IMR-90 (cell line): ENCODE results near the gene ULK1. TPM values are rescaled to one million over a fixed set of nuclear protein-coding genes. Genes with fewer than 3 reads are reported as not detected.

ENCODE experiments used
- ATAC-seq: fragments of 200-7000 bp; cut with Tn5 transposase; 2 replicates; pipeline ENCODE4 v1.9.1; 2020; ENCODE audit warnings: low read depth, mild to moderate bottlenecking, moderate library complexity
- BruUV-seq: library from RNA; stranded (reverse); fragments of 400-500 nt; replicated peaks from 2 replicates; lab custom pipeline; 2021; lab: Mats Ljungman, UMichigan
- CTCF ChIA-PET: fragments of 300-600 bp; formaldehyde crosslinking; extraction: SDS; loops from one replicate; lab custom pipeline; 2021; ENCODE audit warnings: antibody characterized with exemption; lab: Yijun Ruan, JAX
- POLR2A ChIA-PET: fragments of 300-600 bp; sonication (Branson Sonifier 250); formaldehyde crosslinking; loops from one replicate; lab custom pipeline; 2022; ENCODE audit warnings: antibody characterized with exemption; ENCODE audit not compliant: unreplicated experiment; lab: Charles Lee
- DNase-seq: peaks from one replicate; pipeline ENCODE4 v3.0.0; 2013
- H2AFZ ChIP-seq: replicated peaks from 2 replicates; pipeline ENCODE3; 2013; ENCODE audit warnings: low read length, mild to moderate bottlenecking; ENCODE audit not compliant: poor library complexity
- H2AK5ac ChIP-seq: 2 replicates; pipeline ENCODE4 v1.6.1; 2013; ENCODE audit warnings: low read depth, low read length, inconsistent platforms
- H2AK9ac ChIP-seq: replicated peaks from 2 replicates; pipeline ENCODE3; 2013; ENCODE audit warnings: mild to moderate bottlenecking, low read depth, low read length, moderate library complexity; ENCODE audit not compliant: poor library complexity
- H2BK120ac ChIP-seq: 2 replicates; pipeline ENCODE4 v1.6.1; 2013; ENCODE audit warnings: low read depth, low read length, inconsistent platforms
- H2BK15ac ChIP-seq: 3 replicates; pipeline ENCODE4 v1.6.1; 2013; ENCODE audit warnings: low read depth, low read length, inconsistent platforms
- H2BK20ac ChIP-seq: 2 replicates; pipeline ENCODE4 v1.6.1; 2013; ENCODE audit warnings: low read depth, mild to moderate bottlenecking, inconsistent platforms, low read length, moderate library complexity
- H2BK5ac ChIP-seq: 2 replicates; pipeline ENCODE4 v1.6.1; 2013; ENCODE audit warnings: mild to moderate bottlenecking, low read depth, low read length, inconsistent platforms; ENCODE audit not compliant: poor library complexity, severe bottlenecking
- H3K14ac ChIP-seq: replicated peaks from 2 replicates; pipeline ENCODE4 v1.6.1; 2013; ENCODE audit warnings: low read depth, low read length, inconsistent platforms
- H3K18ac ChIP-seq: 2 replicates; pipeline ENCODE4 v1.6.1; 2013; ENCODE audit warnings: low read depth, low read length, control low read depth
- H3K23ac ChIP-seq: 2 replicates; pipeline ENCODE4 v1.6.1; 2013; ENCODE audit warnings: low read depth, low read length, inconsistent platforms
- H3K27ac ChIP-seq: 2 replicates; pipeline ENCODE4 v1.5.1; 2013; ENCODE audit warnings: mild to moderate bottlenecking, control low read depth, low read length; ENCODE audit not compliant: insufficient read depth
- H3K27me3 ChIP-seq: 2 replicates; pipeline ENCODE4 v1.6.1; 2013; ENCODE audit warnings: low read length; ENCODE audit not compliant: control insufficient read depth, insufficient read depth
- H3K36me3 ChIP-seq: 2 replicates; pipeline ENCODE4 v1.6.1; 2013; ENCODE audit warnings: low read length, mixed read lengths; ENCODE audit not compliant: control insufficient read depth, insufficient read depth
- H3K4ac ChIP-seq: 2 replicates; pipeline ENCODE4 v1.6.1; 2013; ENCODE audit warnings: low read depth, low read length, inconsistent platforms
- H3K4me1 ChIP-seq: 2 replicates; pipeline ENCODE4 v1.6.1; 2013; ENCODE audit warnings: low read length, mixed read lengths; ENCODE audit not compliant: control insufficient read depth, insufficient read depth
- H3K4me2 ChIP-seq: 2 replicates; pipeline ENCODE4 v1.6.1; 2013; ENCODE audit warnings: low read depth, mild to moderate bottlenecking, control low read depth, low read length, moderate library complexity
- H3K4me3 ChIP-seq: 2 replicates; pipeline ENCODE4 v1.5.1; 2013; ENCODE audit warnings: low read depth, mild to moderate bottlenecking, control low read depth, low read length, moderate library complexity; ENCODE audit not compliant: insufficient read depth
- H3K56ac ChIP-seq: 2 replicates; pipeline ENCODE4 v1.6.1; 2013; ENCODE audit warnings: low read length, inconsistent platforms; ENCODE audit not compliant: insufficient read depth; ENCODE audit errors: extremely low read depth
- H3K79me1 ChIP-seq, 2 experiments: 2 replicates each; pipeline ENCODE4 v1.6.1; 2013; ENCODE audit warnings: low read length in 2 of 2, inconsistent platforms in 1 of 2, low read depth in 1 of 2
- H3K9ac ChIP-seq: 2 replicates; pipeline ENCODE4 v1.6.1; 2013; ENCODE audit warnings: low read depth, low read length, control low read depth
- H3K9me1 ChIP-seq: 2 replicates; pipeline ENCODE4 v1.6.1; 2013; ENCODE audit warnings: low read length, inconsistent platforms; ENCODE audit not compliant: insufficient read depth
- H3K9me3 ChIP-seq: 2 replicates; pipeline ENCODE4 v1.6.1; 2013; ENCODE audit warnings: low read length; ENCODE audit not compliant: control insufficient read depth, insufficient read depth
- H4K20me1 ChIP-seq: 2 replicates; pipeline ENCODE4 v1.6.1; 2013; ENCODE audit warnings: low read length, inconsistent platforms; ENCODE audit not compliant: insufficient read depth
- H4K5ac ChIP-seq: 2 replicates; pipeline ENCODE4 v1.6.1; 2013; ENCODE audit warnings: mild to moderate bottlenecking, low read depth, low read length, control low read depth
- H4K8ac ChIP-seq, 2 experiments: 2 replicates each; pipeline ENCODE4 v1.6.1; 2013; ENCODE audit warnings: low read depth in 2 of 2, low read length in 2 of 2, control low read depth in 1 of 2, inconsistent platforms in 1 of 2
- H4K91ac ChIP-seq: 2 replicates; pipeline ENCODE4 v1.6.1; 2013; ENCODE audit warnings: low read depth, low read length, inconsistent platforms; ENCODE audit not compliant: insufficient read depth
- ELK1 ChIP-seq: fragments of 150-350 bp; IDR thresholded peaks from 2 replicates; pipeline ENCODE4 v1.6.1; 2016; ENCODE audit warnings: low read depth, mild to moderate bottlenecking, low read length, moderate library complexity, borderline replicate concordance
- FOS ChIP-seq: fragments of 150-350 bp; IDR thresholded peaks from 2 replicates; pipeline ENCODE4 v1.6.1; 2016; ENCODE audit warnings: low read depth, low read length
- MAZ ChIP-seq: IDR thresholded peaks from 2 replicates; pipeline ENCODE4 v1.6.1; 2012; ENCODE audit warnings: low read depth, mild to moderate bottlenecking, low read length, improper control_type of control experiment, moderate library complexity, borderline replicate concordance
- RAD21 ChIP-seq: IDR thresholded peaks from 2 replicates; pipeline ENCODE4 v1.6.1; 2012; ENCODE audit warnings: low read length, improper control_type of control experiment
- WGBS, 2 experiments: methylation state at CpG; one replicate each; pipeline versions ENCODE4 v1.1.5 to v1.1.7; 2013; ENCODE audit warnings: missing lambda C conversion rate in 2 of 2; ENCODE audit not compliant: insufficient read length in 1 of 2; ENCODE audit errors: extremely low coverage in 2 of 2; 5-methylcytosine and 5-hydroxymethylcytosine counted together
- dilution Hi-C: fragments of 300-500 bp; cut with HindIII; formaldehyde crosslinking; loops from one replicate; pipeline ENCODE4 v1.14.3; 2018; ENCODE audit warnings: low sequenced_read_pairs; ENCODE audit not compliant: unreplicated experiment
- in situ Hi-C: fragments of 300-500 bp; cut with MboI; formaldehyde crosslinking; loops from 3 replicates; pipeline ENCODE4 v1.14.3; 2019; ENCODE audit warnings: low sequenced_read_pairs, inconsistent platforms, mixed read lengths
- intact Hi-C: fragments of 100-400 bp; cut with micrococcal nuclease; formaldehyde crosslinking; loops from 2 replicates; pipeline ENCODE4 v1.10.0; 2022
- polyA plus RNA-seq, 3 experiments: library from polyadenylated mRNA; depleted of rRNA; stranded (reverse); fragments of >200 nt; gene quantifications; 2 replicates each; pipeline ENCODE4 v1.2.3, GENCODE V29; 2012; ENCODE audit warnings: low replicate concordance in 1 of 3
- total RNA-seq: library from RNA; depleted of rRNA; stranded (reverse); fragments of >200 nt; gene quantifications from 2 replicates; pipeline ENCODE4 v1.2.3, GENCODE V29; 2012

Gene ULK1
- total and polyA plus RNA-seq, 2 of the 4 experiments (the other 2 are of a cell fraction): 1.8 to 19.2 TPM

GRCh38 chr12:131855521-131856142 lies 38.8 kb upstream of the ULK1 start:
- Histone ChIP-seq H3K4ac (no peak overlapping the region), H2BK15ac (no peak overlapping the region), H4K91ac (no peak overlapping the region), H4K8ac (no peak overlapping the region), H2AK9ac (no peak overlapping the region), H3K56ac (no peak overlapping the region), H3K9me3 (no peaks in the 10 kb centered on the region), H4K5ac (no peak overlapping the region), H3K4me1 (peaks cover 9% of the 10 kb centered on the region), H3K27ac (no peak overlapping the region), H3K27me3 (peaks cover 12% of the 10 kb centered on the region; the same call in 1 of the 2 replicates), H3K14ac (no peak overlapping the region), H2BK20ac (no peak overlapping the region), H3K4me2 (no peak overlapping the region), H3K4me3 (no peak overlapping the region), H2AK5ac (no peak overlapping the region), H3K18ac (no peak overlapping the region), H3K9me1 (no peaks in the 10 kb centered on the region), H3K36me3 (no peaks in the 10 kb centered on the region), H2BK120ac (no peak overlapping the region), H3K79me1 (no peaks in the 10 kb centered on the region), H2BK5ac (no peak overlapping the region), H3K23ac (no peak overlapping the region), H3K9ac (no peak overlapping the region), H4K20me1 (no peaks in the 10 kb centered on the region; the same call in 1 of the 2 replicates), H2AFZ (no peak overlapping the region)
- TF ChIP-seq ELK1 (no peak), FOS (no peak), RAD21 (no peak), MAZ (no peak)
- intact Hi-C loops (no loop called here), in situ Hi-C loops (no loop called here), dilution Hi-C loops (no loop called here)
- no peak for ATAC-seq
- WGBS, 2 experiments: 49% methylated on average over 16 of the region's 30 CpGs; no CpG with 5 or more reads in 1 of the 2 experiments
- no TSS peak for BruUV-seq
- DNase-seq: no peak
- ChIA-PET CTCF (no interaction called here), POLR2A (no interaction called here)
